GM21360 (cell line): ENCODE data around the gene DNAJC15.
"Not testable (repeated sequence)": the region's sequence is repeated elsewhere in the genome, so short reads cannot be mapped to it uniquely, and the experiment has no call there.

Experiments
- ATAC-seq: cut with Tn5 transposase; IDR thresholded peaks from one replicate; pipeline ENCODE4 v1.9.1; 2021; ENCODE audit warnings: mild to moderate bottlenecking, moderate library complexity; ENCODE audit not compliant: unreplicated experiment

Gene DNAJC15

DNA sequence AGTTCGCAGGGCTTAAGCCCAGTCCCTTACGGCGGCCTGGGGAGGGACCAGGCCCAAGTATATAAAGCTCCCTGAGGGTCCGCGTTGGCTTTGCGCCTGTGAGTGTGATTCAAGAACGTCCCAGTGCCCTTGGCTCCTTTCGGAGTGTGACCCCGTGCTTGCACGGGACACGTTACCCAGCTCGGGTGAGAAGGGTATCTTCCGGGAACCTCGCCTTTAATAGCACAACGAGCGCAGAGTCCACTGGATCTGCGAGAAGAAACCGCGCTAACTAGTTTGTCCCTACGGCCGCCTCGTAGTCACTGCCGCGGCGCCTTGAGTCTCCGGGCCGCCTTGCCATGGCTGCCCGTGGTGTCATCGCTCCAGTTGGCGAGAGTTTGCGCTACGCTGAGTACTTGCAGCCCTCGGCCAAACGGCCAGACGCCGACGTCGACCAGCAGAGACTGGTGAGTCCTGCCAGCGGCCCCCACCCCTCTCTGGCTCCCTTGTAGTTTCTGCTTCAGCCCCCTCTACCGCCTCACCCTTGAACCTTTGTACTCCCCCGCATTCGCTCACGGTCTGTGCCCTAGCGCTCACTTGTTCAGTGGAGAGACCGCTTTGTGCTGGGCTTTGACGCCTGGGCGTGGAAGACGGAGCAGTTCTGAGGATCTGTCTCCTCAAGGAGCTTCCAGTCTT lies at the start of gene DNAJC15:
Gene DNAJC15 (plus strand): TSS at position 298 of the 675 bp plus-strand sequence. CDS start 41 bp downstream, at position 339.
- peak; percentile 80 for ATAC-seq

DNA sequence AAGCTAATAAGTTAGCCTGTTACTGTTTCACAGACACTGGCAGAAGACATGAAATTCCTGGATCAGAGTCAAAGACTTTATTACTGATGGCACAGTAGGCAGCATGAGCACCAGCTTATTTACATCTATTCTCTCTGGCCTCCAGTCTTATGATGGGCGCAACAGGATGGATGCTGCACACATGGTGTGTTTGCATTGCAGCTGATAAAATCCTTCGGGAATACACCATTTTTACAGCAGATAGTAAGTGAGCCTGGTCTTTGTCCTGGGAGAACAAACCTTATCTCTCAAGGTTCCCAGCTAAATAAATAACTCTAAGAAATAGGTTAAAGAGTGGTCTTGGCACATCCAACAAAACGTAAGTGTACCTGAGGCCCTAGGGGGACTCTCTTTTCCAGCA lies 47.3 kb upstream of the DNAJC15 start:
- no peak for ATAC-seq

DNA sequence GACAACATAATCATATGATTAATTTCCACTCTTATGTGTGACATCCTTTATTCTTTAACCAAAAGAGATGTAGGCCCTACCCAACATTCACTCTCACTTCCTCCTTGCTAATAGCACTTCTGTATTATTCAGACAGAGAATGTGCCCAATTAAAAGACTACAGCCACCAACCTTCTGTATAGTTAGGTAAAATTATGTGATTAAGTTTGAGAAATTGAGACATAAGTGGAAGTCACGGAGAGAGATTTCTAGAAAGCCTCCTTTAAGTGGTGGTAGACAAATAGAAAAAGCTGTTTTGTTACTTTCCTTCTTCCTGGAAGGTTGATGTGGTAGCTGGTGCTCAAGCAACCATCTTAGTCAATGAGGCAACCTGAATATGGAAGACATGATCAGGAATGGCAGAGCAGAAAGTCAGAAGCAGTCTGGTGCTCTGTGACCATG lies 46.1 kb upstream of the DNAJC15 start:
- ATAC-seq: no peak

DNA sequence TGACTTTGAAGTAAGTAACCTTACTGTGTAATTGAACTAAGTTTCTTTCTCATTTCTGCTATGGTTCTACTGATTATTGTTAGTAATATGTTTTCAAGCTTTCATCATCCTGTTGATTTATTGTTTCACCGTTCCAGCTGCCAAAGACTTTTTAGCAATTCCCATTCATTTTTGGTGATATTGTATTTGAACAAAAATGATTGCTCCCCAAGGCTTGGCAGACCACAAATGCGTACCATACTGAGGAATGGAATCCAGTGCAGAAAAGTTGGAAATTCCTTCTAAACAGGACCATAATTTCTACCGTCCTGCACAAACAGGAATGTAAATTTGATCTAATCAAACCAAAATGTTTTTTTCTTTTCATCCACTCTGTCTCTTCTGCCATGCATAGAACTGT lies 42.1 kb upstream of the DNAJC15 start:
- no peak for ATAC-seq

DNA sequence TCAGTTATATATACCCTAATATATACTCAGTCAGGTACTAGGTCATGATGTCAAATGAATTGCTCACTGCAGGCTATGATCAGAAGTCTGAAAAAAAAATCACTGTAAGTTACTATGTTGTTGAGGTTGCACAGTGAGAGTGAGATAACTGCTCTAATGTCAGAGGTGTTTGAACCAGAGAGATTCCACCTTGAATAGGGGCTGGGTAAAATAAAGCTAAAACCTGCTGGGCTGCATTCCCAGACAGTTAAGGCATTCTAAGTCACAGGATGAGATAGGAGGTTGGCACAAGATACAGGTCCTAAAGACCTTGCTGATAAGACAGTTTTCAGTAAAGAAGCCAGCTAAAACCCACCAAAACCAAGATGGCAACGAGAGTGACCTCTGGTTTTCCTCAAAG lies 41.5 kb upstream of the DNAJC15 start:
- ATAC-seq: no peak

DNA sequence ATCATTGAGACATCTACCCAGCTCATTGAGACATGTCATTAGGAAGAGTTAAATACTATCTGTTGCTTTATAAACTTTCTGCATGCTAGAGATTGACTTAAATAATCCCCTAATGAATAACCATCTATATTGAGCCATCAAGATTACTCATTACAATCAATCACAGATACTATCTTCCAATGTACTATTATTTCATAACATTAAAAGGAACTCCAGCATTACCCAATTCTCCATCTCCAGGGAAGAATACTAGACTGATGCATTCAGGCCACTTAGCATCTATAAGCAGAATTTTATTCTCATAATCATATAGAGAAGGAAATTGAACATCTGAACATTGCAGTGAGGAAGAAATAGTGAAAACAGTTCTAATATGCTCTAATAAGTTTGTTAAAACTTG lies 39.4 kb upstream of the DNAJC15 start:
- no peak for ATAC-seq

DNA sequence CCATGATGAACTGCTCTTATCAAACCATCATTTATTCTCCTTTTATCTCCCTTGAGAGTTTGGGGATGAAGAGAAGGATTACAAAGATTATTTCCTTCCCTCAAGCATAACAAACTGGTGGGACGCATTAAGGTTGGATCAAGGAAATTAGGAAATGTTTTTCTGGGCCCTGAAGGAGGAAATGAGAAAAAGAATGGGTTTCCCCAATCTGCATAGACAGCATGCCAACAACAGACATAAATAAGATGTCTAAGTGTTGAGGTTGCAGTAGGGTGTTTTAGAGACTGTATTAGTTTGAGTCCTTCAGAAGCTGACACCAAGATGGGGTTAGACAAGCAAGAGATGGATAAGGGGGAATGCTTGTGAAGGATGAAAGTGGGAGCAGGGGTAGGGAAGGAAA lies 38.7 kb upstream of the DNAJC15 start:
- no peak for ATAC-seq

DNA sequence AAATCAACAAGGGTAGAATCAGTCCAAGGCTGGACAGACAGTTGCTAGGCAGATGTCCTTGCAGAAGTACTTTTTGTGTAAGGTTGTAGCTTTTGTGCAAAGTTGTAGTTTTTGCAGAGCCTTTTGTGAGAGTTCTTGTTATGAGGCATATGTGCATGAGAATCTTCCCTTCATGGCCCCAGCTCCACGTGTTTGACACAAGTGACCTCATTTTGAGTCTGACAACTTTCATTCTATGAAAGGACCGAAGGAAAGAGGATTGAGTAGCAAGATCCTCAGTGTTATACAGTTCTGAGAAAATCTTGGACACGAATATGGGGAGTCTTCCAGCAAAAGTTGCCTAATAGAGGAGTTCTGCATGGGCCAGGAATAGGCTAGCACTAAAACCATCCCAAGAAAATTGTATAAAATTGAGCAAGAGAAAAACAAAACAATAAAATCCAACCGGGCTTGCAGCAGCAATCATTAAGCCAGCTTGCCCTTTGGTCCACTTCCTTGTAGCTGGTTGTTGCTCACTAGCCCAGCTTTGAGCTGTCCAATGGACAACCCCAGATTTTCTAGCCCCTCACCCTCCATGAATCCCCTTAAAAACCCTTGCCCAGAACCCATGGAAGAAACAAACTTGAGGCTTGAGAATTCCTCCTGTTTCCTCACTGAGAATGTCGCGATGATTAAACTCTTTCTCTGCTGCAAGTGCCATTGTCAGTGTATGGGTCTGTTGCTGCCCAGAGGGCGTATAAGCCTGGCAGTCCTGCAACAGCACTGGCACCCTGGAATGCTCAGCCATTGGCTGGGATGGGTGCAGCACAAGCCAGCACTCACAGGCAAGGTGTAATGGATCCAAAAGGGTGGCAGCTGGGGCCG lies 37.8 kb upstream of the DNAJC15 start:
- no peak for ATAC-seq

DNA sequence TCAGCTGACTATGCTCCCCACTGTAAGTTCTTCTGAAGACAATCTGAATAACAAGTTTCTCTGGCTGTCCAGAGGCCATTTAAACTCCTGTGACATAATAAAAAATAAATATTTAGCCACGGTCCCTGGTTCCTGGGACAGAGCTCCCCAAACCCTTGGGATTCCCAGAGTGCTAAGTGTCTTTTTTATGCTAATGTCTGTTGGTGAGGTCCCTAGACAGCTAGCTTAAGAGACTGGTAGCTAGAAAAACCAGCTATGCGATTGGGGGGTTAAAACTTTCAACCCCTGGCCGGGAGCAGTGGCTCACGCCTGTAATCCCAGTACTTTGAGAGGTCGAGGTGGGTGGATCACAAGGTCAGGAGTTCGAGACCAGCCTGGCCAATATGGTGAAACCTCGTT lies 37.2 kb upstream of the DNAJC15 start:
- no peak for ATAC-seq

DNA sequence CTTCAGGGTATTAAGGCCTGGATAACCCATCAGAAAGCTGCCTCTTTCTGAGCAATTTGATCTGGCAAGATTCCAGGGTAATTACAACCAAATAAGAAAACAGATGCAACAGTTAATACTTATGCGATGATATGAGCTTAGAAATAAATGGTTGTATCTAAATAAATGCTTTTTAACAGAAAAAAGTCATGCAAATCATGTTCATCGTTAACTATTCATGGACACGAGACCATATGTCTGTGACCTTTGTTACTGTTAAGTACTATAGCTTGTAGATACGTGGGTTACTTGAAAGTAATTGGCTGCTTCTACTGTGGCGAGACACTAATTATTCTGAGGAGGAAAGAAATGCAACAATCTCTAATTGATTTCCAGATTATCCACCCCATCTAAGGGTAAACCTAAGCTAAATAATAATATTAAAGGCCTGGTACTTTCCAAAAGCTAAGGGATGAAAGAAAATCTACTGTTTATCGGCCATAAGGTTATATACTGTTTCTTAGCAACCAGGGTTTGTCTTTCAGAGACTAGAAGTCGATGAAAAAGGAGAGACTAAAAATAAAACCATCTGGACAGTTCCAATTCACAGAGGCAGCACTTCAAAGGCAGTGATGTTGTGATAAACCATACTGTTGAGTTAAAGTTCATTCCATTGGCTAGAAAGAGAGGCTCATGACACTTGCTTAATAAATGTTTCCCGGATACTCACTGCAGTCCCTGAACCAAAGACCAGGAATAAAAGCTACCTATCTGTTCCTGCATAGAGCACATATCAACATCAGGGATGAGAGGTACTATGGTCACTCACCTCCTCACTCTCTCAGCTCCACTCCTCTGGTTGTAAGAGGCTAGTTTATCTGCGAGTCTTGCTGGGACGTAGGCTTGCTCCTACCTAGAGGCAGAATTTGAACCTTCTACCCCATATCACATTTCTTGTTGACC lies 32.8 kb upstream of the DNAJC15 start:
- ATAC-seq: no peak

DNA sequence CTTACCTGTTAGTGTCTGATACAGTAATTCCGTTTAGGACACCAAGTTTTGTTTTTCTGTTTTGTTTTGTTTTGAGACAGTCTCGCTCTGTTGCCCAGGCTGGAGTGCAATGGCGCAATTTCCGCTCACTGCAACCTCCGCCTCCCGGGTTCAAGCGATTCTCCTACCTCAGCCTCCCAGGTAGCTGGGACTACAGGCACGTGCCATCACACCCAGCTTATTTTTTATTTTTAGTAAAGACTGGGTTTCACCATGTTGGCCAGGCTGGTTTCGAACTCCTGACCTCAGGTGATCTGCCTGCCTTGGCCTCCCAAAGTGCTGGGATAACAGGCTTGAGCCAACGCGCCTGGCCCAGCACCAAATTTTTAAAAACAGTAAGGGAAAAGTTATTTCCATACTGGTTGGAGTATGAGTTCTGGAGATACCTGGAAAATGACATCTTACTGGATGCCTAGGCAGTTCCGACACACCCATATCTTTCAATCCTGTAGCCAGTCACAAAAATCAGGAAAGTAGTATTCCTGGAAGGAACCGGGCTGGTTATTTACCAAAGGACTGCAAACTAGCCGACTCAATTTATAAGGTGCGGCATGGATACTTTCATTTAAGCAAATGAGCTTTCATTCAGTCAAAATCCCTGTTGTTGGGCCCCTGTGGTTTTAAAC lies 32.0 kb upstream of the DNAJC15 start:
- ATAC-seq: not testable (repeated sequence)

DNA sequence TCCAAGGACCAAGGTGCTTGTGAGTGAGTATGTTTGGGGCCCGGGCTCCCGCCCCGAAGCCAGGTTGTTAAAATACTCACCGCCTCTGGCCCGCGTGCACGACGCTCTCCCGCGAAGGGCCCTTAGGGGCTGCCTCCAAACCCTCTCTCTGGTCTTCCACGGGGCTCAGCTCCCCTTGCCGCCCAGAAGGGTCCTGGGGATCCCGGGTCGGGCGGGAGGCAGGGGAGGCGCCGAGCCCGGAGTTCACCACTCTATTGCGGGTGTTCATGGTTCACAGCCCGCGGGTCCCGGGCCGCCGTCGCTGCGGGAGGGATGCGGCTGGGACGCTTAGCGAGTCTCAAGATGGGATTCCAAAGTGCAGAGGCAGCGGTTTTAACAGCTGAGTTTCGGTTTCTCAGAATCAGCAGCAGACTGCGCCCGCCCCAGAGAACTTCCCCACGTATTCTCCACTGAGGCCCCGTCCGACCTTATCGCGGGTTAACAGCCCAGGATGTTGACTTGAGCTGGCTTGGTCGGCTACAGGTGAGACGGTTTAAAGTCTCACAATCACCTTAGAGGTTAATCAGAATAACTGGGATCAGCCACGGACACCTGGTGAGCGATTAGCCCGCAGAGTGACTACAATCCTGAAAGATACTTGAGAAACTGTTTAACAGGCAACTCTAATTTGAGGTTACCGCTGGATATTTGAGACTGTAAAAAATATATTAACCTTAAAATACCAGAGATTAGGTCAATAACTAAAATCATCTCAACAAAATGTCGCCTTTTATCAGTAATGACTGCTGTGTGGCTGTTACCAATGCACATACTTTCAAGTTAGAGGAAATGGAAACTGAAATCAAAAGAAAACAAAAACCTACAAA lies 31.3 kb upstream of the DNAJC15 start, which contains the start of gene EPSTI1:
Gene EPSTI1 (minus strand): TSS at position 344 of the 866 bp plus-strand sequence. CDS start 76 bp downstream, at position 268.
- peak; percentile 62 for ATAC-seq

DNA sequence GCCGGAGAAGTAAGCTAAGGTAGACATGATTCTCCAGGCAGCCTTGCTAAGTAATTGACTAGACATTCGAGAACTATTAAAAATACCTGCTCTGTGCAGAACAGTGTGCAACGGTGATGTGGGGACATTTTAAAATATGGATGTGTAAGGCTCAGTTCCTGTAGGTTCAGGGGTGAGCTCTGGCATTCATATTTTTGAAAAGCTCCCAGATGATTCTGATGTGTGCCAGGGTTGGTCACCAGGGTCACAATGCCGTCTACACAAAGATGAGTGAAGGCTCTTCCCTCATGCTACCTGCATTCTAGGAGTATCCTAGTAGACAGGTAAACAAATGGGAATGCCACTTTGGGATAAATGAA lies 30.6 kb upstream of the DNAJC15 start:
- ATAC-seq: no peak

DNA sequence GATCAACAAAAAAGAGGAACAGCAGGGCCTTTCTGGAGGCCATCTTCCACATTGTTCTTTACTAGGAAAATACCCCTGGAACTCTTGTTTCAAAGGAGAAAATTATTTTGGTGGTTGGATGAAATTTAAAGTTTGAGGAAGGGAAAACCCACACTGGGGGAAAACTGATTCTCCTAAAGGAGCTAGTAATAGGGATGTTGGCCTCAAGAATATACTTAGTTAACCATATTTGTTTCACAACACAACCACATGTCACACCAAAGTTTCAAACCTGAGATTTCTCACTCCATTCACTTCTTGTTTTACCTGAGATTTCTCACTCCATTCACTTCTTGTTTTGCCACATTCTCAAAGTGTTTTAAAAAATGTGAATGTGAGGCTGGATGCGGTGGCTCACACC lies 28.5 kb upstream of the DNAJC15 start:
- ATAC-seq: no peak

DNA sequence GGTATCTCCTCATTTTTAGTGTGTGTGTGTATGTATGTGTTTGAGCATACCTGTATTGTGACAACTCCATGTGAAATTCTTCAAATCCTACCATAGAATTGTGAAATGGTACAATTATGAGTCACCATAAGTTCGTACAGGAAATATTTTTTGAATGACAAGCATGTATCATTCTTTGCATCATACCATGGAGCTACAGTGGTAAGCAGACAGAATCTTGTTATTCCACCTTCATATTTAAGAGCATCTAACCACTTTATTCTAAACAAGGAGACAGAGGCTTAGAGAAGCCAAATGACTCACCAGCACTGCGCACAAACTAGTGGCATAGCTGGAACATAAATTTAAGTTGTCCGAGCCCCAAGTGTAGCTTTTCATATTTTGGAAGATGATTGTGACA lies 26.8 kb upstream of the DNAJC15 start:
- no peak for ATAC-seq

DNA sequence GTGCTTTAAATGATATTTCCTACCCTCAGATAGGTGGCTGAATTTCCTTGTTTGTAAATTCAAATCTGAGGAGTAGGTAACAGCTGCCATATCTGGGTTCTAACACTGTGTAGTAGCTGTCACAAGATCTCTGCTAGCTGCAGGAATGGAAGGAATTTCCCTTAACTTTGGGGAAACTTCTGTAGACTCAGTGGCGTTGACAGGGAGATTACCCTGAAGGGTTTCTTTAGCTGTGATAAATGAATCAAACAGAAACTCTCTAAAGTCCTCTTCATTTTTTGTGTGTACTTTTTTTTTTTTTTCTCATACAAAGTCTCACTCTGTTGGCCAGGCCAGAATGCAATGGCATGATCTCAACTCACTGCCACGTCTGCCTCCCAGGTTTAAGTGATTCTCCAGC lies 26.0 kb upstream of the DNAJC15 start:
- ATAC-seq: peak; percentile 49

DNA sequence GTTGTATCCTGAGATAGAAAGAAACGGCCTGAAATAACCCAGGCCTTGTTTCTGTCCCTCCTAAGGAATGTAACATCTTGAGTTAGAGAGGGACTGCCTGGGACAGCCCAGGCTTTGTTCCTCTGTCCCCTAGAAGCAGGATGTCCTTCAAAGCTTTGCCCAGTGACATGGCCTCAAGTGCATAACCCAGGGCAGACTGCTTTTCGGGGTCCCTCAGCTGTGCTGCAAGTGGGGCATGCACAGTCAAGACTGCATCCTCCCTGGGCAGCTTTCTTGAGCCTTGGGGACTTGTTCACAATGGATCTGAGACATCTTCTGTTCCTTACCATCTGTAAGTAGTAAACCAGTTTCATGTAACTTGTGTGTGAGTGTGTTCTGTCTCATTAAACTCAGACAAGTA lies 23.9 kb upstream of the DNAJC15 start:
- ATAC-seq: no peak

DNA sequence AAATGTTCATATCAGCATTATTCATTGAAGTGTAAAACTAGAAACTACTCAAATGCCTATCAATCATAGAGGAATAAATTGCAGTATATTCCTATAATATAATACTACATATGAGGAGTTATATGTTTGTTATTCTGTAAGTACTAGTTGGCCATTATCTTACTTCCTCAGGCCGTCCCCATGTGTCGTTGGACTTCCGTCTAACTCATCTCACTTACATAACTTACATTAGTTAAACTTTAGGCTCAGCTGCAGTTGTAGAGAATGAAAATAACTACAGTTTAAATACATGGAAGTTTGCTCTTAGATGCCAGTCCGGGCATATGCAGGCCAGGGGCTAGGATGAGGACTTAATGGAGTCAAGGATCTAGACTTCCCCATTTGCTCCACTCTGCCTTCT lies 22.7 kb upstream of the DNAJC15 start:
- no peak for ATAC-seq

DNA sequence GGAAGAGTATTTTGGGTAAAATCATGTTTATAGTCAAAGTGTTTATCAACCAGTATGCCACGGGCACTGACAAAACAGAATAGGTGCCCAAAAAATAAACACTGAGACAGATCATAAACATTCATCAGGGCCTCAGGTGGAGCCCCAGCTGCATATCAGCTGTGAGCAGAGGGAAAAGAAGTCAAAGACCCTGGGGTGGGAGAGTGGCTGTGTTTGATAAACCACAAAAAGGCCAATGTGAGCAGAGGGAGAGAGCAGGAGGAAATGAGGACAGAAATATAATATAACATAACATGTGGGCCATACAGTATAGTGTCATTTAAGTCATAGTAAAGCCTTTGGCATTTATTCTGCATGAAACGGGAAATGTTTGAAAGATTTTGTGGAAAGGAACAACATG lies 21.4 kb upstream of the DNAJC15 start:
- ATAC-seq: no peak

DNA sequence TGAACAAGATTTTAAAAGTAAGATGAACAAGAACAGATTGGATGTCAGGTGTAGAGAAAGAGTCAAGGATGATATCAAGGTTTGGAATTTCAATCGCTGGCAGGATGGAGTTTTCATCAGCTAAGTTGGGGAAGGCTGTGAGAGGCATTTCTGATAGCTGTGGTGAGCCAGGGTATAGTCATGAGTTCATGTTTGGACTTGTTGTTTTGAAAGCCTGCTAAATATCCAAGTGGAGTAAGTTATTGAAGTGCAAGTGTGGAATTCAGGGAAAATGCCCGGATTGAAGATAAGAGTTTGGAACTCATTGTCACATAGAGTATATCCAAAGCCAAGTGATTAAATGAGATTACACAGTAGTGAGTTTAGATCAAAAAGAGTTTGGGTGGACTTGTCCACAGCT lies 20.4 kb upstream of the DNAJC15 start:
- ATAC-seq: no peak
